BE2C (cell line): ENCODE data around the gene R3HDM2.

ENCODE experiments used
- DNase-seq: peaks from one replicate; pipeline ENCODE4 v3.0.0-alpha.2; 2020
- H3K27me3 ChIP-seq: fragments of 250-450 bp; sonication (Bioruptor Pico); 2 replicates; pipeline ENCODE4 v1.5.1; 2020; ENCODE audit warnings: mild to moderate bottlenecking
- H3K36me3 ChIP-seq: fragments of 250-450 bp; sonication (Bioruptor Pico); 2 replicates; pipeline ENCODE4 v1.5.1; 2020; ENCODE audit warnings: mild to moderate bottlenecking
- H3K4me1 ChIP-seq: fragments of 250-450 bp; sonication (Bioruptor Pico); 2 replicates; pipeline ENCODE4 v1.5.1; 2020
- H3K4me3 ChIP-seq: 2 replicates; pipeline ENCODE4 v1.5.1; 2011; ENCODE audit warnings: low read depth, low read length
- H3K9me3 ChIP-seq: fragments of 250-450 bp; sonication (Bioruptor Pico); 2 replicates; pipeline ENCODE4 v1.5.1; 2020
- CTCF ChIP-seq: IDR thresholded peaks from 2 replicates; pipeline ENCODE4 v1.5.1; 2012; ENCODE audit warnings: mild to moderate bottlenecking, low read depth, low read length

R3HDM2 gene

GRCh38 chr12:57385586-57385985 lies 45.3 kb downstream of the R3HDM2 start:
- Histone ChIP-seq H3K27me3 (no peaks in the 10 kb centered on the region), H3K4me1 (no peaks in the 10 kb centered on the region), H3K36me3 (peaks cover 4% of the 10 kb centered on the region; the same call in 1 of the 2 replicates), H3K4me3 (no peak overlapping the region), H3K9me3 (no peaks in the 10 kb centered on the region)
- no peak for DNase-seq
- TF ChIP-seq CTCF = no peak

GRCh38 chr12:57384478-57384877 lies 46.4 kb downstream of the R3HDM2 start:
- Histone ChIP-seq H3K36me3 (peaks cover 4% of the 10 kb centered on the region; the same call in 1 of the 2 replicates), H3K9me3 (no peaks in the 10 kb centered on the region), H3K4me3 (no peak overlapping the region), H3K27me3 (no peaks in the 10 kb centered on the region), H3K4me1 (no peaks in the 10 kb centered on the region)
- TF ChIP-seq CTCF = no peak
- no peak for DNase-seq

- no peak for DNase-seq
- no peaks in the 10 kb centered on the region for H3K27me3 ChIP-seq
- H3K4me1 ChIP-seq = no peaks in the 10 kb centered on the region
- peaks cover 2% of the 10 kb centered on the region; the same call in 1 of the 2 replicates for H3K36me3 ChIP-seq
- no peak overlapping the region for H3K4me3 ChIP-seq
- no peaks in the 10 kb centered on the region for H3K9me3 ChIP-seq
- TF ChIP-seq CTCF = no peak
Observed at GRCh38 chr12:57381693-57382220, 49.1 kb downstream of the R3HDM2 start.

GRCh38 chr12:57380300-57380699 lies 50.5 kb downstream of the R3HDM2 start:
- no peak for TF ChIP-seq CTCF
- Histone ChIP-seq H3K4me1 (no peaks in the 10 kb centered on the region), H3K27me3 (no peaks in the 10 kb centered on the region), H3K36me3 (no peaks in the 10 kb centered on the region), H3K4me3 (no peak overlapping the region), H3K9me3 (no peaks in the 10 kb centered on the region)
- DNase-seq = no peak

GRCh38 chr12:57377103-57377840 lies 53.6 kb downstream of the R3HDM2 start:
- Histone ChIP-seq H3K36me3 (no peaks in the 10 kb centered on the region; the same call in 1 of the 2 replicates), H3K4me3 (no peak overlapping the region)

More at GRCh38 chr12:57377103-57377840, 53.6 kb downstream of the R3HDM2 start:
- DNase-seq = no peak
- no peak for TF ChIP-seq CTCF
- H3K9me3 ChIP-seq = peaks cover 2% of the 10 kb centered on the region; the same call in 1 of the 2 replicates
- H3K27me3 ChIP-seq = no peaks in the 10 kb centered on the region
- H3K4me1 ChIP-seq = no peaks in the 10 kb centered on the region
